Effector memory CD4-positive, alpha-beta T cell (primary cell): Measurements from ENCODE around the gene KIAA1586.

Experiments
- DNase-seq, 3 donors: peaks; one replicate each; pipeline ENCODE4 v3.0.0-alpha.2; 2020
- H3K27ac ChIP-seq: 2 replicates; pipeline ENCODE4 v1.7.0; 2013; ENCODE audit warnings: mild to moderate bottlenecking, low read length, moderate library complexity; ENCODE audit not compliant: insufficient read depth, poor library complexity, severe bottlenecking
- H3K27me3 ChIP-seq: replicated peaks from 2 replicates; pipeline ENCODE4 v1.7.0; 2013; ENCODE audit warnings: mild to moderate bottlenecking, low read length; ENCODE audit not compliant: insufficient read depth, control insufficient read depth, poor library complexity, severe bottlenecking
- H3K36me3 ChIP-seq: 2 replicates; pipeline ENCODE4 v1.7.0; 2013; ENCODE audit warnings: mild to moderate bottlenecking, low read length, moderate library complexity; ENCODE audit not compliant: control insufficient read depth, insufficient read depth
- H3K4me1 ChIP-seq: 2 replicates; pipeline ENCODE4 v1.7.0; 2013; ENCODE audit warnings: low read length, mild to moderate bottlenecking; ENCODE audit not compliant: control insufficient read depth, insufficient read depth, poor library complexity, severe bottlenecking
- H3K4me3 ChIP-seq: 2 replicates; pipeline ENCODE4 v1.7.0; 2013; ENCODE audit warnings: low read length, low read depth, mild to moderate bottlenecking; ENCODE audit not compliant: insufficient read depth, poor library complexity, severe bottlenecking
- H3K9me3 ChIP-seq: 2 replicates; pipeline ENCODE4 v1.7.0; 2013; ENCODE audit warnings: mild to moderate bottlenecking, low read length, moderate library complexity; ENCODE audit not compliant: control insufficient read depth

The KIAA1586 gene

GRCh38 chr6:57019434-57019833 is 27.1 kb upstream of the KIAA1586 start:
- Histone ChIP-seq H3K9me3 (no peaks in the 10 kb centered on the region), H3K4me1 (no peaks in the 10 kb centered on the region), H3K27ac (no peak overlapping the region), H3K27me3 (no peaks in the 10 kb centered on the region), H3K36me3 (no peaks in the 10 kb centered on the region), H3K4me3 (no peak overlapping the region)
- no peak for DNase-seq

DNA sequence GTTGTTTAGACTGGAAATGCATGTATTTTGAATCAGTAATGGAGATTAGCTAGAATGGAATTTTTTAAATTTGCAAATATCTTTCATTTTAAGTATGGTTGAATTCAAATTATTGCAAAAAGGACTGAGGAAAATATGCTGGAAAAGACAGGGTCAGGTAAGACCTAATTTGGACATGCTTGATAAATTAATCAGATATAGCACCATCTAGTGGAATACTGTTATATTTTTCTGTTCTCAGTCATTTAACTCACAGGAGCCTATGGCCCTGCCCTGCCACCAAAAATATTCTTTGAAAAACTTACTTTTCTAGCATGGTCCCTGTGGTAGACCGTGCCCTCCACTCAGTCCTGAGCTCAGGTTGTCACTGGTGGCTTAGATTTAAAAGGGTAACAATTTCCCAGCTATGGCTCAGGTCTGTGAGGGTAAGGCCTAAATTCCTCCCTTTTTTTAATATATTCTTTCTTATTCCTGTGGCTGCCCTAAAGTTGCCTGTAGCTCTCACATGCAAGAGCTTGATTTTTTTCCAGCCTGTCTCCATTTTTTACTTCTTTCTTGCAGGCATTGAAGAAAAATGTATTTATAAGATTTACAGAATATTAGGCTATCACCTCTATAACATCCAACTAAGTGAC is 25.3 kb upstream of the KIAA1586 start:
- Histone ChIP-seq H3K36me3 (no peaks in the 10 kb centered on the region), H3K27ac (no peak overlapping the region), H3K4me3 (no peak overlapping the region), H3K4me1 (no peaks in the 10 kb centered on the region), H3K9me3 (no peaks in the 10 kb centered on the region), H3K27me3 (no peaks in the 10 kb centered on the region)
- DNase-seq = no peak

DNA sequence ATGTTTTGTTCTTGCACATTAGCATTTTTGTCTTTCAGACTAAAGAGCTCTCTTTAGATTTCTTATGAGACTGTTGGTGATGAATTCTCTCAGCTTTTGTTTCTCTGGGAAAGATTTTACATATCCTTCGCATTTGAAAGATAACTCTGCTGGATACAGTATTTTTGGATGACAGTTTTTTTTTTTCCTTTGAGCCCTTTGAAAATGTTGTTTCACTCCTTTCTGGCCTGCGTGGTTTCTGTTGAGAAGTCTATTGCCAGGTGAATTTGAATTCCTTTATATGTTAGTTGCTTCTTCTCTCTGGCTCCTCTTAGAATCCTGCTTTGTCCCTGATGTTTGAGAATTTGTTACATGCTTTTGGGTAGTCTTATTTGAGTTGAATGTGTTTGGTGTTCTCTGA is 22.2 kb upstream of the KIAA1586 start:
- DNase-seq = no peak
- no peaks in the 10 kb centered on the region for H3K36me3 ChIP-seq
- no peak overlapping the region for H3K4me3 ChIP-seq

GRCh38 chr6:57024775-57025174 is 21.7 kb upstream of the KIAA1586 start:
- H3K36me3 ChIP-seq = no peaks in the 10 kb centered on the region
- no peaks in the 10 kb centered on the region for H3K27me3 ChIP-seq
- DNase-seq = no peak
- peaks cover 2% of the 10 kb centered on the region for H3K9me3 ChIP-seq
- H3K4me1 ChIP-seq = no peaks in the 10 kb centered on the region
- H3K27ac ChIP-seq = no peak overlapping the region
- H3K4me3 ChIP-seq = no peak overlapping the region

More for the DNA sequence above, 22.2 kb upstream of the KIAA1586 start:
- Histone ChIP-seq H3K4me1 (no peaks in the 10 kb centered on the region), H3K27ac (no peak overlapping the region), H3K27me3 (no peaks in the 10 kb centered on the region), H3K9me3 (peaks cover 2% of the 10 kb centered on the region)

DNA sequence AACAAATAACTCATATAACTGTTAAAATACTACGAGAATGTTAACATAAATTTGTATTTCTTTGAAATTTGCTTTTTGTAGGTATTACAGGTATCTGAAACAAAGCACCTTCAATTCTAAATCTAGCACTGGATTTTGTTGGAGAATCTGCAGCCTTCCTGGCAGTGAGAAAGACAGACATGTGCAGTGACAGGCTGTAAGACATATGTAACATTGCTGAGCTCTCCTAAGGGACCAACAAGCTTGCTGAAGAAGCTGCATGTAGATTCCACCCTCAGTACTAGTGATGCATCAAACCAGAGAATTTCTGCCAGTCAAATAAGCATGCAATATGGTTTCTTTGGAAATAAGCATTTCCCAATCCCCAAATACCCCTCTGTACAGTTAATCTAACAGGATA is 20.5 kb upstream of the KIAA1586 start:
- Histone ChIP-seq H3K4me3 (no peak overlapping the region), H3K9me3 (peaks cover 2% of the 10 kb centered on the region), H3K27ac (no peak overlapping the region), H3K36me3 (no peaks in the 10 kb centered on the region), H3K27me3 (no peaks in the 10 kb centered on the region), H3K4me1 (no peaks in the 10 kb centered on the region)
- DNase-seq = no peak

DNA sequence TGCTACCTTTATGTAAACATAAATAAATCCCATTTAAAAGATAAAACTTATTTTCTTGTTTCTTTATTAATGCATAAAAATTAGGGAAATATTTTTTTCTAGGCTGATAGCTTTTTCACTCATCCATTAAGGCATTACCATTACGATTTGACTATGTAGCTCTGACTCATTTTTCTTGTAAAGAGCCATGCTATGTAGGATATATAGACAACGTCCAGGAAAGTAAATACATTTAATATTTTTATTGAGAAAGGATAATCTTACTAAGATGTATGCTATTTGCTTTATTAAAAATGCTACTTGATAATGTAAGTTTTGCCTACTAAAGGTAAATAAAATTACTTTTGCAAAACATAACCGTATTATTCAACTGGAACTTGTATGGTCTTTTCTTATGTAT is 19.2 kb upstream of the KIAA1586 start:
- Histone ChIP-seq H3K27me3 (no peaks in the 10 kb centered on the region), H3K9me3 (peaks cover 2% of the 10 kb centered on the region), H3K27ac (no peak overlapping the region), H3K4me3 (no peak overlapping the region), H3K36me3 (no peaks in the 10 kb centered on the region), H3K4me1 (no peaks in the 10 kb centered on the region)
- DNase-seq = no peak

- Histone ChIP-seq H3K4me3 (no peak overlapping the region), H3K36me3 (no peaks in the 10 kb centered on the region), H3K27ac (no peak overlapping the region), H3K9me3 (peaks cover 2% of the 10 kb centered on the region), H3K4me1 (no peaks in the 10 kb centered on the region), H3K27me3 (no peaks in the 10 kb centered on the region)
- no peak for DNase-seq
These were observed 17.3 kb upstream of the KIAA1586 start for GRCh38 chr6:57029213-57029612.

- Histone ChIP-seq H3K27ac (no peak overlapping the region), H3K4me1 (no peaks in the 10 kb centered on the region), H3K9me3 (no peaks in the 10 kb centered on the region), H3K4me3 (no peak overlapping the region), H3K27me3 (no peaks in the 10 kb centered on the region), H3K36me3 (no peaks in the 10 kb centered on the region)
- DNase-seq = no peak
These were observed 13.3 kb upstream of the KIAA1586 start for GRCh38 chr6:57033228-57033627.

DNA sequence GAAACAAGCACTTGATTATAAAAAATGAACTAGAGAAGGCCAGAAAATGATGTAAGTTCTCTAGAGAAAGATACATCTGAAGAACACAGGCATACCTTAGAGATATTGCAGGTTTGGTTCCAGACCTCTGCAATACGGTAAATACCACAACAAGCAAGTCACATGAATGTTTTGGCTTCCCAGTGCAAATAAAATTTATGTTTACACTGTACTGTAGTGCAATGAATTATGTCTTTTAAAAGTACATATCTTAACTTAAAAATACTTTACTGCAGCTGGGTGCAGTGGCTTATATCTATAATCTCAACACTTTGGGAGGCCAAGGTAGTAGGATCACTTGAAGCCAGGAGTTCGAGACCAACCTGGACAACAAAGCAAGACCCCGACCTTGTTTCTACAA is 10.9 kb upstream of the KIAA1586 start:
- no peaks in the 10 kb centered on the region for H3K9me3 ChIP-seq
- H3K36me3 ChIP-seq = no peaks in the 10 kb centered on the region
- H3K4me1 ChIP-seq = no peaks in the 10 kb centered on the region
- no peaks in the 10 kb centered on the region for H3K27me3 ChIP-seq
- no peak overlapping the region for H3K4me3 ChIP-seq
- no peak overlapping the region for H3K27ac ChIP-seq
- no peak for DNase-seq

DNA sequence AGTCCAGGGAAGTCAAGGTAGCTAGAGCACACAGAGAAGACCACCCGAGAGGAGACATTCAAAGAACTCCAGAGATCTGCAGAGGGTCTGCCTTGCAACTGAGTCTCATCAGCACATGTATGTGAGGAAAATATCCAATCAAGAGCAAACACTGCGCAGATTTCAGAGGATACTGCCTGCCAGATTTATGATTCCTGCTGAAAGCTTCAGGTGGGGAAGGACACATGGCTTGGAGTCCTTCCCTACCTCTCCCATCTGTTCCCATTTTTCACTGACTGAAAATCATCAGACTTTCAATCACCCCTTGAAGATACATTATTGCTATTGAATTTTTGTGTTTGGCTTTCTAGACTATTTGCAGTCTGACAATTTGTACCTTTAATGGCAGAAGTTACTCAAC is 7.6 kb upstream of the KIAA1586 start:
- H3K4me3 ChIP-seq = no peak overlapping the region
- H3K27me3 ChIP-seq = no peaks in the 10 kb centered on the region
- no peak for DNase-seq
- no peaks in the 10 kb centered on the region for H3K4me1 ChIP-seq
- no peaks in the 10 kb centered on the region for H3K36me3 ChIP-seq
- H3K27ac ChIP-seq = no peak overlapping the region
- no peaks in the 10 kb centered on the region for H3K9me3 ChIP-seq
